GM13977 (cell line): ENCODE results near the gene PMS1.

Source experiments
- DNase-seq: peaks from one replicate; pipeline ENCODE4 v3.0.0; 2012; ENCODE audit warnings: low spot score
- CTCF ChIP-seq: IDR thresholded peaks from 2 replicates; pipeline ENCODE4 v1.5.1; 2012; ENCODE audit warnings: mild to moderate bottlenecking, control low read depth; ENCODE audit not compliant: insufficient read depth; ENCODE audit errors: extremely low read depth, missing control alignments
- in situ Hi-C: fragments of 300-500 bp; cut with MboI; formaldehyde crosslinking; loops from one replicate; pipeline ENCODE4 v1.12.0; 2022; ENCODE audit warnings: low sequenced_read_pairs, low pct_unique_long_range_greater_than_20kb, mixed read lengths, inconsistent platforms; ENCODE audit not compliant: unreplicated experiment

PMS1 gene

GRCh38 chr2:189913821-189914220 is 129.6 kb downstream of the PMS1 start:
- in situ Hi-C loops, result no loop called here
- no peak for TF ChIP-seq CTCF
- DNase-seq, result no peak

GRCh38 chr2:189916651-189917050 is 132.4 kb downstream of the PMS1 start:
- in situ Hi-C loops, result no loop called here
- no peak for TF ChIP-seq CTCF
- DNase-seq, result no peak
